GM12892 (cell line): ENCODE data around the gene RXRA.

Experiments
- POLR2A ChIP-seq: IDR thresholded peaks from 2 replicates; pipeline ENCODE4 v1.6.1; 2011; ENCODE audit warnings: low read depth, low read length, control low read depth
- POLR2AphosphoS5 ChIP-seq: IDR thresholded peaks from 2 replicates; pipeline ENCODE4 v1.6.1; 2011; ENCODE audit warnings: low read depth, low read length, control low read depth
- TAF1 ChIP-seq: IDR thresholded peaks from 2 replicates; pipeline ENCODE4 v1.6.1; 2011; ENCODE audit warnings: low read depth, mild to moderate bottlenecking, control low read depth, low read length, borderline replicate concordance

DNA sequence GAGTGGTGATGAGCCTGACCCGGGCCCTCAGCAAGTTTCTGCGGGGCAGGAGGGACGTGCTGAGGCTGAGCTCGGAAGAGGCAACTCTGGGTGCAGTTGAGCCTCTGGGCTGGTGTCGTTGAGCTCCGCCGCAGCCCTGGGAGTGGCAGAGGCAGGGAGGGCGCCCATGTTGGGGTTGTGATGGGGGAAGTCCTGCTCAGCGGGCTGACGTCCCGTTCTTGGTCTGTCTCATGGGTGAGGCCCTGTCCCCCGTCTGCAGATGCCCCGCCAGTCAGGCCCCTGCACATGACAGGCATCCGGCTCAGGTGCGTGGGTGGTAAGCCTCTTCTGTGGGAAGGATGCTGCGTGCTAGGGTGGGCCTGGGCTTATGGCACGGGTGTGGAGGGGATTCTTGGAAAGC is 64.3 kb downstream of the RXRA start:
- peak; percentile 44; the same call in 1 of the 2 replicates for TF ChIP-seq TAF1
- TF ChIP-seq POLR2A: 0 out of 2 replicates have a peak, but pooled peaks have one; percentile 17
- peak; percentile 12; the same call in 1 of the 2 replicates for TF ChIP-seq POLR2AphosphoS5
